OCI-LY1 (cell line): ENCODE data around the gene ADAMTSL1.

ENCODE experiments used
- H2AFZ ChIP-seq: fragments of 200-600 bp; sonication (generic), shearing (Covaris generic); 2 replicates; pipeline ENCODE4 v1.6.0; 2014; ENCODE audit warnings: antibody characterized with exemption, mild to moderate bottlenecking, low read length
- H3F3A ChIP-seq: fragments of 200-600 bp; sonication (generic), shearing (Covaris generic); 2 replicates; pipeline ENCODE4 v1.6.0; 2014; ENCODE audit warnings: mild to moderate bottlenecking, antibody characterized with exemption, low read length, moderate library complexity; ENCODE audit not compliant: insufficient read depth
- H3K27ac ChIP-seq: fragments of 200-600 bp; sonication (generic); 2 replicates; pipeline ENCODE4 v1.5.1; 2014; ENCODE audit warnings: low read length, mixed run types, mild to moderate bottlenecking, low read depth; ENCODE audit not compliant: poor library complexity, severe bottlenecking
- H3K27me3 ChIP-seq: fragments of 200-600 bp; sonication (generic); 2 replicates; pipeline ENCODE4 v1.6.0; 2014; ENCODE audit warnings: antibody characterized with exemption, mild to moderate bottlenecking, low read length, moderate library complexity; ENCODE audit not compliant: insufficient read depth
- H3K36me3 ChIP-seq: fragments of 200-600 bp; sonication (generic); 2 replicates; pipeline ENCODE4 v1.6.1; 2014; ENCODE audit warnings: mild to moderate bottlenecking, antibody characterized with exemption, low read length, moderate library complexity, mixed read lengths; ENCODE audit not compliant: insufficient read depth
- H3K4me1 ChIP-seq: fragments of 200-600 bp; sonication (generic); 2 replicates; pipeline ENCODE4 v1.5.1; 2014; ENCODE audit warnings: mild to moderate bottlenecking, low read length, moderate library complexity; ENCODE audit not compliant: insufficient read depth, severe bottlenecking
- H3K4me2 ChIP-seq: fragments of 200-600 bp; sonication (generic), shearing (Covaris generic); 2 replicates; pipeline ENCODE4 v1.6.1; 2014; ENCODE audit warnings: low read length
- H3K4me3 ChIP-seq: fragments of 200-600 bp; sonication (generic); 2 replicates; pipeline ENCODE4 v1.5.1; 2014; ENCODE audit warnings: low read length, low read depth, mild to moderate bottlenecking, mixed read lengths; ENCODE audit not compliant: poor library complexity, severe bottlenecking
- H3K79me2 ChIP-seq: fragments of 200-600 bp; shearing (Covaris generic); 2 replicates; pipeline ENCODE4 v1.6.1; 2016; ENCODE audit warnings: mixed run types, low read length, mixed read lengths; ENCODE audit not compliant: insufficient read depth
- H3K9ac ChIP-seq: fragments of 200-600 bp; sonication (generic), shearing (Covaris generic); 2 replicates; pipeline ENCODE4 v1.6.1; 2014; ENCODE audit warnings: mild to moderate bottlenecking, low read length, mixed read lengths
- H3K9me2 ChIP-seq: fragments of 200-600 bp; sonication (generic), shearing (Covaris generic); 2 replicates; pipeline ENCODE4 v1.6.1; 2014; ENCODE audit warnings: low read depth, mild to moderate bottlenecking, low read length, mixed read lengths
- H3K9me3 ChIP-seq: fragments of 200-600 bp; shearing (Covaris generic); 2 replicates; pipeline ENCODE4 v1.6.1; 2014; ENCODE audit warnings: low read length, mixed read lengths
- H4K20me1 ChIP-seq: fragments of 200-600 bp; sonication (generic), shearing (Covaris generic); 2 replicates; pipeline ENCODE4 v1.6.0; 2016; ENCODE audit warnings: mild to moderate bottlenecking, low read length; ENCODE audit not compliant: insufficient read depth
- EZH2 ChIP-seq: fragments of 200-600 bp; sonication (generic), shearing (Covaris generic); IDR thresholded peaks from 2 replicates; pipeline ENCODE4 v1.8.0; 2017; ENCODE audit warnings: borderline replicate concordance, mixed run types, mild to moderate bottlenecking, antibody characterized with exemption, low read length, moderate library complexity, mixed read lengths
- TF ChIP-seq, protein P1 (sequence below): fragments of 200-600 bp; sonication (generic), shearing (Covaris generic); IDR thresholded peaks from 2 replicates; pipeline ENCODE4 v1.5.1; 2017; ENCODE audit warnings: mild to moderate bottlenecking, antibody characterized with exemption, low read length, moderate library complexity, mixed read lengths

ADAMTSL1 gene

GRCh38 chr9:18579536-18579935 lies 105.6 kb downstream of the ADAMTSL1 start:
- Histone ChIP-seq H3K9ac (no peak overlapping the region), H3F3A (no peaks in the 10 kb centered on the region), H3K36me3 (no peaks in the 10 kb centered on the region), H3K27me3 (no peaks in the 10 kb centered on the region), H4K20me1 (no peaks in the 10 kb centered on the region), H3K9me3 (no peaks in the 10 kb centered on the region), H3K4me2 (no peak overlapping the region), H2AFZ (no peak overlapping the region), H3K9me2 (no peaks in the 10 kb centered on the region), H3K4me3 (no peak overlapping the region), H3K4me1 (no peaks in the 10 kb centered on the region), H3K79me2 (no peaks in the 10 kb centered on the region), H3K27ac (no peak overlapping the region)
- TF ChIP-seq EZH2, result no peak
- TF ChIP-seq, protein P1, sequence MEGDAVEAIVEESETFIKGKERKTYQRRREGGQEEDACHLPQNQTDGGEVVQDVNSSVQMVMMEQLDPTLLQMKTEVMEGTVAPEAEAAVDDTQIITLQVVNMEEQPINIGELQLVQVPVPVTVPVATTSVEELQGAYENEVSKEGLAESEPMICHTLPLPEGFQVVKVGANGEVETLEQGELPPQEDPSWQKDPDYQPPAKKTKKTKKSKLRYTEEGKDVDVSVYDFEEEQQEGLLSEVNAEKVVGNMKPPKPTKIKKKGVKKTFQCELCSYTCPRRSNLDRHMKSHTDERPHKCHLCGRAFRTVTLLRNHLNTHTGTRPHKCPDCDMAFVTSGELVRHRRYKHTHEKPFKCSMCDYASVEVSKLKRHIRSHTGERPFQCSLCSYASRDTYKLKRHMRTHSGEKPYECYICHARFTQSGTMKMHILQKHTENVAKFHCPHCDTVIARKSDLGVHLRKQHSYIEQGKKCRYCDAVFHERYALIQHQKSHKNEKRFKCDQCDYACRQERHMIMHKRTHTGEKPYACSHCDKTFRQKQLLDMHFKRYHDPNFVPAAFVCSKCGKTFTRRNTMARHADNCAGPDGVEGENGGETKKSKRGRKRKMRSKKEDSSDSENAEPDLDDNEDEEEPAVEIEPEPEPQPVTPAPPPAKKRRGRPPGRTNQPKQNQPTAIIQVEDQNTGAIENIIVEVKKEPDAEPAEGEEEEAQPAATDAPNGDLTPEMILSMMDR, result no peak

DNA sequence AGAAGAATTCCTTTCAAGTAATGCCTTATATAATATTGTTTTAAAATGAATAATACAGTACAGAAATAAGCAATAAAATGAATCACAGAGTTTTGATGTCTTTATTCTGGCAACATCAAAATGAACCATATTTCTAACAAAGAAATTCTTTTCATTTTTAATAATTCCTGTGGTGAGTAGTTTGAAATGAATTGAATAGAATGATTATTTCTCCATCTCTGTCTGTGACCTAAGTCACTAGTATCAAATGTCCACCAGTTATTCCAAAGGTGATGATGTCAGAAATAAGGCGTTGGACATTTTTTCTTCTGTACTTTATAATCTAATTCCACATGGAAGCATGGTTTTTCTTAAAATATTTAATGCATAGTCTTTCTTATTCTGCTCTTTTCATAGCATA lies 106.2 kb downstream of the ADAMTSL1 start:
- TF ChIP-seq EZH2, result no peak
- TF ChIP-seq, protein P1, result no peak
- Histone ChIP-seq H3K4me1 (no peaks in the 10 kb centered on the region), H3K4me3 (no peak overlapping the region), H3K9me3 (no peaks in the 10 kb centered on the region), H3K27ac (no peak overlapping the region), H3K79me2 (no peaks in the 10 kb centered on the region), H3K4me2 (no peak overlapping the region), H4K20me1 (no peaks in the 10 kb centered on the region), H3K27me3 (no peaks in the 10 kb centered on the region), H3F3A (no peaks in the 10 kb centered on the region), H3K9ac (no peak overlapping the region), H3K9me2 (no peaks in the 10 kb centered on the region), H2AFZ (no peak overlapping the region), H3K36me3 (no peaks in the 10 kb centered on the region)

DNA sequence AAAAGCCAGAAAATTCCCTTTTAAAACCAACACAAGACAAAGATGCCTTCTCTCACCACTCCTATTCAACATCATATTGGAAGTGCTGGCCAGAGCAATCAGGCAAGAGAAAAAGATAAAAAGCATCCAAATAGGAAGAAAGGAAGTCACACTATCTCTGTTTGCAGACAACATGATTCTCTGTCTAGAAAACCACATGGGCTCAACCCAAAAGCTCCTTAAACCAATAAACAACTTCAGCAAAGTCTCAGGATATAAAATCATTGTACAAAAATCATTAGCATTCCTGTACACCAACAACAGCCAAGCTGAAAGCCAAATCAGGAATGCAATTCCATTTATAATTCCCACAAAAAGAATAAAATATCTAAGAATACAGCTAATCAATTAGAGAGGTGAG lies 112.0 kb downstream of the ADAMTSL1 start:
- Histone ChIP-seq H3K27me3 (no peaks in the 10 kb centered on the region), H3K9me3 (no peaks in the 10 kb centered on the region), H3K9me2 (no peaks in the 10 kb centered on the region), H3K27ac (no peak overlapping the region), H3K9ac (no peak overlapping the region), H3K4me3 (no peak overlapping the region), H3F3A (no peaks in the 10 kb centered on the region), H3K4me1 (no peaks in the 10 kb centered on the region), H4K20me1 (no peaks in the 10 kb centered on the region), H3K36me3 (no peaks in the 10 kb centered on the region), H3K79me2 (no peaks in the 10 kb centered on the region), H2AFZ (no peak overlapping the region), H3K4me2 (no peak overlapping the region)
- TF ChIP-seq, protein P1, result no peak
- no peak for TF ChIP-seq EZH2
